Testis (tissue), 2 donors: Measurements from ENCODE around the gene OLA1.

ENCODE experiments used
- POLR2A ChIP-seq: fragments of 450-650 bp; IDR thresholded peaks from one replicate; pipeline ENCODE4 v1.6.1; 2017; ENCODE audit warnings: antibody characterized with exemption, mild to moderate bottlenecking, moderate library complexity
- TF ChIP-seq, protein P1 (sequence below), 3 experiments: fragments of 450-650 bp in 2 of 3; fragments of 200-600 bp in 1 of 3; sonication (generic) in 1 of 3; IDR thresholded peaks; one replicate each; pipeline ENCODE4 v1.5.1; 2016 to 2019; ENCODE audit warnings: antibody characterized with exemption in 3 of 3, mild to moderate bottlenecking in 2 of 3, moderate library complexity in 1 of 3

DNA sequence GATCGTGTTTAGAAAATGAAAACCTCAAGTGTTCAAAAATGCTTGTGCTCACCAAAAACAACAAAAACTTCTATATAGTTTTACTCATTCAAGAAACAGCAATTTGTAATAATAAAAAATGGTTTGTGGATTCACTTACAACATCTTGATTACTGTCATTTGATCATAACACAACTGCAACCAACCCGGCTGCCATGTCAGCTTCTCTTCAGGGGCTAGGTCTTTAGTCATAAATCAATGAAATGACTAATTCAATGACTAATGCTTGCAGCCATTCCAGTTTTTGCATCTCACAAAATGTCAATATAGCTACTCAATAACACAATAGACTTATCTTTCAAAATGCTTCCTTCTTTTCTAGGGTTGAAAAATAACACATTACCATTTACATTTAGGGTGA is 128.0 kb downstream of the OLA1 start:
- TF ChIP-seq, protein P1, sequence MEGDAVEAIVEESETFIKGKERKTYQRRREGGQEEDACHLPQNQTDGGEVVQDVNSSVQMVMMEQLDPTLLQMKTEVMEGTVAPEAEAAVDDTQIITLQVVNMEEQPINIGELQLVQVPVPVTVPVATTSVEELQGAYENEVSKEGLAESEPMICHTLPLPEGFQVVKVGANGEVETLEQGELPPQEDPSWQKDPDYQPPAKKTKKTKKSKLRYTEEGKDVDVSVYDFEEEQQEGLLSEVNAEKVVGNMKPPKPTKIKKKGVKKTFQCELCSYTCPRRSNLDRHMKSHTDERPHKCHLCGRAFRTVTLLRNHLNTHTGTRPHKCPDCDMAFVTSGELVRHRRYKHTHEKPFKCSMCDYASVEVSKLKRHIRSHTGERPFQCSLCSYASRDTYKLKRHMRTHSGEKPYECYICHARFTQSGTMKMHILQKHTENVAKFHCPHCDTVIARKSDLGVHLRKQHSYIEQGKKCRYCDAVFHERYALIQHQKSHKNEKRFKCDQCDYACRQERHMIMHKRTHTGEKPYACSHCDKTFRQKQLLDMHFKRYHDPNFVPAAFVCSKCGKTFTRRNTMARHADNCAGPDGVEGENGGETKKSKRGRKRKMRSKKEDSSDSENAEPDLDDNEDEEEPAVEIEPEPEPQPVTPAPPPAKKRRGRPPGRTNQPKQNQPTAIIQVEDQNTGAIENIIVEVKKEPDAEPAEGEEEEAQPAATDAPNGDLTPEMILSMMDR (IDR thresholded peaks at IDR 0.05): no peak
- no peak for TF ChIP-seq POLR2A
